ENCODE data around the gene G2E3.
"Not testable (repeated sequence)": the region's sequence is repeated elsewhere in the genome, so short reads cannot be mapped to it uniquely, and the experiment has no call there.

- TF ChIP-seq, protein P1, sequence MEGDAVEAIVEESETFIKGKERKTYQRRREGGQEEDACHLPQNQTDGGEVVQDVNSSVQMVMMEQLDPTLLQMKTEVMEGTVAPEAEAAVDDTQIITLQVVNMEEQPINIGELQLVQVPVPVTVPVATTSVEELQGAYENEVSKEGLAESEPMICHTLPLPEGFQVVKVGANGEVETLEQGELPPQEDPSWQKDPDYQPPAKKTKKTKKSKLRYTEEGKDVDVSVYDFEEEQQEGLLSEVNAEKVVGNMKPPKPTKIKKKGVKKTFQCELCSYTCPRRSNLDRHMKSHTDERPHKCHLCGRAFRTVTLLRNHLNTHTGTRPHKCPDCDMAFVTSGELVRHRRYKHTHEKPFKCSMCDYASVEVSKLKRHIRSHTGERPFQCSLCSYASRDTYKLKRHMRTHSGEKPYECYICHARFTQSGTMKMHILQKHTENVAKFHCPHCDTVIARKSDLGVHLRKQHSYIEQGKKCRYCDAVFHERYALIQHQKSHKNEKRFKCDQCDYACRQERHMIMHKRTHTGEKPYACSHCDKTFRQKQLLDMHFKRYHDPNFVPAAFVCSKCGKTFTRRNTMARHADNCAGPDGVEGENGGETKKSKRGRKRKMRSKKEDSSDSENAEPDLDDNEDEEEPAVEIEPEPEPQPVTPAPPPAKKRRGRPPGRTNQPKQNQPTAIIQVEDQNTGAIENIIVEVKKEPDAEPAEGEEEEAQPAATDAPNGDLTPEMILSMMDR (IDR thresholded peaks at IDR 0.05): not testable (repeated sequence)
- not testable (repeated sequence) for TF ChIP-seq POLR2A (IDR thresholded peaks at IDR 0.05)
Measured at GRCh38 chr14:30576333-30576732, 17.4 kb downstream of the G2E3 start.
